Activated T-cell treated with anti-CD3 and anti-CD28 coated beads for 4 hours (primary cell): ENCODE results near the gene HOXA11.

Experiments used
- DNase-seq: peaks from one replicate; pipeline ENCODE4 v3.0.0-alpha.2; 2020

HOXA11 gene

GRCh38 chr7:27144781-27145164, 40.3 kb downstream of the HOXA11 start:
- DNase-seq = no peak

GRCh38 chr7:27143950-27144780, 40.9 kb downstream of the HOXA11 start:
- DNase-seq = no peak

- no peak for DNase-seq
Observed at GRCh38 chr7:27143023-27143949, 41.7 kb downstream of the HOXA11 start, which contains the start of gene HOXA5. Gene HOXA5 (minus strand): TSS chr7:27143681. CDS start chr7:27143607, 74 bp downstream.

GRCh38 chr7:27142580-27143022, 42.4 kb downstream of the HOXA11 start:
- DNase-seq = no peak

GRCh38 chr7:27141923-27142579, 43.0 kb downstream of the HOXA11 start:
- no peak for DNase-seq

- DNase-seq = no peak
Observed at GRCh38 chr7:27141137-27141922, 43.7 kb downstream of the HOXA11 start.

GRCh38 chr7:27140126-27140857, 44.7 kb downstream of the HOXA11 start:
- DNase-seq = no peak

- no peak for DNase-seq
Observed at GRCh38 chr7:27139334-27140125, 45.5 kb downstream of the HOXA11 start.

- DNase-seq = no peak
Observed at GRCh38 chr7:27138985-27139333, 46.1 kb downstream of the HOXA11 start.

GRCh38 chr7:27138472-27138871, 46.6 kb downstream of the HOXA11 start:
- no peak for DNase-seq

GRCh38 chr7:27137640-27138315, 47.3 kb downstream of the HOXA11 start:
- no peak for DNase-seq

GRCh38 chr7:27134392-27134791, 50.6 kb downstream of the HOXA11 start:
- DNase-seq = no peak

GRCh38 chr7:27133409-27134231, 51.4 kb downstream of the HOXA11 start:
- DNase-seq = no peak

GRCh38 chr7:27132978-27133377, 52.1 kb downstream of the HOXA11 start:
- DNase-seq = no peak

GRCh38 chr7:27132214-27132613, 52.8 kb downstream of the HOXA11 start:
- no peak for DNase-seq

GRCh38 chr7:27131390-27131819, 53.6 kb downstream of the HOXA11 start:
- no peak for DNase-seq
